Daoy (cell line): Measurements from ENCODE around the gene NUDCD2. TPM values are rescaled to one million over a fixed set of nuclear protein-coding genes. Genes with fewer than 3 reads are reported as not detected.

Source experiments
- DNase-seq: peaks from one replicate; pipeline ENCODE4 v3.0.0-alpha.2; 2015; ENCODE audit warnings: low read depth
- total RNA-seq: library from RNA; depleted of rRNA; stranded (reverse); fragments of >200 nt; shearing (Covaris generic); gene quantifications from 2 replicates; pipeline ENCODE4 v1.2.3, GENCODE V29; 2014; rRNA removed

NUDCD2 gene, protein sequence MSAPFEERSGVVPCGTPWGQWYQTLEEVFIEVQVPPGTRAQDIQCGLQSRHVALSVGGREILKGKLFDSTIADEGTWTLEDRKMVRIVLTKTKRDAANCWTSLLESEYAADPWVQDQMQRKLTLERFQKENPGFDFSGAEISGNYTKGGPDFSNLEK
- total RNA-seq: 11.4 and 14.0 TPM in 2 replicates

DNA sequence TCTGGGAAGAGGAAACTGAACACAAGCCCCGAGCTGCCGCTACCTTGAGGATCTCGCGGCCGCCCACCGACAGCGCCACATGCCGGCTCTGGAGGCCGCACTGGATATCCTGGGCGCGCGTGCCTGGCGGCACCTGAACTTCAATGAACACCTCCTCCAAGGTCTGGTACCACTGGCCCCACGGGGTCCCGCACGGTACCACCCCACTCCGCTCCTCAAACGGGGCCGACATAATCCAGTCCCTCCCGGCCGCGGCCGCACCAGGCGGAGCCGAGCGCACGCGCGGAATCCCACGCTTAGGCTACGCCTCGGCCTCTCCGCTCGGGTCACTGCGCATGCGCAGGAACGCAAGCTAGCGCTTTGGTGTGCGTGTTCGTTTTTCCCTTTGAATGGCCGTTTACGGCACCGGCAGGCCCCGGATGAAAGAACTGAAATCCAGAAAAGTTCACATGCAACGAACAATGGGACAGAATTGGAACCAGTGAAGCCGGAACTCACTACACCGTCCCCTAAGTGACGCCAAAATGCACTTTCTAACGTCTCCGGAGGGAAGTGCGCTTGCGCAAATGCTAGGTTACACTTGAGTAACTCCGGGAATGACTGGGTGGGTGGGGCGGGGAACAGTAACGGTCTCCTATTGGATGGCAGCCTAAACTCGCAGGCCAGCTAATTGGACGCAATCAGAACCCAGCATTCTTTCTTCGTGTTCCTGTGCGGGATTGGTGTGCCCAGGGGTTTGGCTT is at the start of gene NUDCD2:
TSS of gene NUDCD2 (minus strand) at position 284 of the 743 bp plus-strand sequence. CDS start at position 232, 52 bp downstream.
- DNase-seq: peak; percentile 98

DNA sequence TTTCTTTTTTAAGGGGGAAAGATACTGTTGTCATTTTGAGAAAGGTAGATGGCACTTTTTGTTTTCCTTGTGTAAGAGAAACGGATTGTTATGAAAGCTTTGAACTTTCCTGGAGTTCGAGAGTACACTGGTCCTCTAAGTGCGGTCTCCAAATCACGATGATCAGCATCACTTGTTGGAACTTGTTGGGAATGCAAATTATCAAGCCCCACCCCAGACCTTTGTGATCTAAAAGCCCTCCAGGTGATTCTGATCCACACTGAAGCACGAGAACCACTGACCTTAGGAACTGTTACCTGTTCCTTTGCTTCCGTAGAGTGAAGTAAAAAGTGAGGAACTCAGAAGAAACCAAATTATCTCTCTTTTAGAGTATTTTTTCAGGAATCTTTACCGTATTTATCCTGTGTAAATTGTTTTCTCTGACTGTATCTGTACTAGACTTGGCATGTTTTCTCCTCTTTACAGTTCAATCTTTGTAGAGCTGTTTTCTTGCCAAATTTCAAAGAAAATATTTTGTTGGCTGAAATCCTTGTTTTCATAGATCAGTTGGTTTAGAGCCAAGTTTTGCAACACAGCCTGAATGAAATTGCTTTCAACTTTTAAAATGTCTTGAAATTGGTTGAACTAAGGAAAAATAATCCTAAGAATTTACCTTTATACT is 49.5 kb upstream of the NUDCD2 start:
- peak; percentile 9 for DNase-seq

DNA sequence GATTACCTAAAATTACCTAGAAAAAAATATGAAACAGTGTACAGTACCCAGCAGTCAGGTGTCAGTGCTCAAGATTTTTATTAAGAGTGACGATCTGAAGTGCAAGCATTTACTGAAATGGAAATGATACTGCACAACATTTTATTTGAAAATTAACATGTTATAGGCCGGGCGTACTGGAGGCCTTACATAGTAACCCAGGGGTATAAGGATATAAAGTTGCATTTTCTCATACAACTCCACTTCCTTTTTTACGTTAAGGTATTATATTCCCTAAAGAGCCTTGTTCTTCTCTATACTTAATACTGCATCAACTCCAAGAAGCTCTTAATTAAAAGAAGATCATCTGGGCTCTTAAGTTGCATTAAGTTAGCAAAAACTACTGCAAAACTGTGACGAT is 48.9 kb upstream of the NUDCD2 start:
- DNase-seq: no peak

DNA sequence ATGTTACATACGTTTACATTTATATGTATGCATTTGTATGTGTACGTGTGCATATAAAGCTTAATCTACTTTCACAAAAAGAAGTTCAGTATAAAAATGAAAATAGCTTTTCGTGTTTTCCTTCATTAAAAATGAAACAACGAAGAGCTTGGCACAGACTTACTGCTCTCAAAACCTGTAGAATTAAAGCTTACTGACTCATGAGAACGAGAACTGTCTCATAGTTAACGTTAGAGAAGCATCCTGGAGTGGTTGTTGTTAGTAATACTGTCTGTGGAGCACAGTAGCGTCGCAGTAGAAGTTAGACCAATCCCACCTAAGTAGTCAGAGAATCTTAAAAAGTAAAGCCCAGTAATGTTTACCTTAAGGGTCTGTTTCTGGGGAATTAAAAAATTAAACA is 46.8 kb upstream of the NUDCD2 start:
- DNase-seq: peak; percentile 13

DNA sequence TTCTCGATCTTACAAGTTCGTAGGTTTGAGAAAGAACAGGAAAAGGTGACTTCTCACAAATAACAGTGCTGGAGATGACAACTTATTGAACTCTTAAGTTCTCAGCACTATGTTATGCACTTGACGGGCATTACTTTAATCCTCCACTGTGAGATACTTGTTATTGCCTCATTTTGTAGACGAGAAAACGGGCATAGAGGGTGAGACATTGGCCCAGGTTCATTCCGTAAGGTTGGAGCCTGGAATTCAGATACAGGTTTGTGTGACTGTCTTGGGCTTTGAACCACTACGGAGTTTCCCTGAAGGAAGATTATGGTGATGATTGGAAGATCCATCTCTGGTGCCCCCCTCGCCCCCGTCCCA is 46.2 kb upstream of the NUDCD2 start:
- no peak for DNase-seq

DNA sequence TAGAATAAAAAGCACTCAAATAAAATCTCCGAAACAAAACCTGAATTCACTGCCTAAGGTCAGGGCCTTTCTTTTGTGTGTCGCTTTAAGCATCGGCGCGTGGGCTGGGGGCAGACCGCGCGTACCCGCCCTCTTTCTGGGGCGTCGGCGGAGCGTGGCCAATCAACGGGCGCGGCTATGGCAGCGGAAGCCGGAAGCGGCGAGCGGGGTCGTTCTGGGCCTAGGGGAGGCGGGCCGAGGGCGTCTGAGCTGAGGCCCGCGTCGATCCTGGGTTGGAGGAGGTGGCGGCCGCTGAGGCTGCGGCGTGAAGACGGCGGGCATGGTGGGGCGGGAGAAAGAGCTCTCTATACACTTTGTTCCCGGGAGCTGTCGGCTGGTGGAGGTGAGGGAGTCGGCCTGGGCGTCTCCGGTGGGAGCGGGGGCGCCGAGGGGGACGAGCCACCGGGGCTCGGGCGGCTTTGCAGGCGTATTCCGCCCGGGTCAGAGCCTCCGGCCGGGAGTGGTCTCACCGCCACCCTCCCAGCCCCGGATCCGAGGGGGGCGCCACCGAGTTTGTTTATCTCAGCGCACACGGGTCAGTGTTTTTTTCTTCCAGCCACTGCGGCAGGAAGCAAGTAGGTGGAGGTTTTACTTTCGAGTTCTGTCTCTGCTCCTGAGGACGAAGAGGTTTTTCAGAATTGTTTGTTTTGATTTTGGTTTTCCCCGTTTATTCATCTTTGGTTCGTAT is 45.6 kb upstream of the NUDCD2 start, which contains the start of gene MAT2B:
TSS of gene MAT2B (plus strand) at position 252 of the 727 bp plus-strand sequence. CDS start at position 320, 68 bp downstream.
- DNase-seq: peak; percentile 99

DNA sequence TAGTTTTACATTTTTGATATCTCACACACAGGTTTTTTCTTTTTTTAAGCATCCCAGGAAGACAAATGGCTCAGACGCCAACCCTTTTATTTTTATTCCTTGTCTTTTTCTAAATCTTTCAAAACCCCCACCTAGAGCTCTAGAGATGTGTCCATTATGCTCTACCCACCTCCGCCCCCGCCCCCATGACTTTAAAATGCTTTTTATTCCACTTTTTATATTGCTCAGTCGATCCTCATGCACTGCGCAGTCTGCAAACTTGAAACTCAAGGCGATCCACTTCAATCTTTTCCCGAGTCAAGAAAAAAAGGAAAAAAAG is 45.1 kb upstream of the NUDCD2 start:
- DNase-seq: no peak

DNA sequence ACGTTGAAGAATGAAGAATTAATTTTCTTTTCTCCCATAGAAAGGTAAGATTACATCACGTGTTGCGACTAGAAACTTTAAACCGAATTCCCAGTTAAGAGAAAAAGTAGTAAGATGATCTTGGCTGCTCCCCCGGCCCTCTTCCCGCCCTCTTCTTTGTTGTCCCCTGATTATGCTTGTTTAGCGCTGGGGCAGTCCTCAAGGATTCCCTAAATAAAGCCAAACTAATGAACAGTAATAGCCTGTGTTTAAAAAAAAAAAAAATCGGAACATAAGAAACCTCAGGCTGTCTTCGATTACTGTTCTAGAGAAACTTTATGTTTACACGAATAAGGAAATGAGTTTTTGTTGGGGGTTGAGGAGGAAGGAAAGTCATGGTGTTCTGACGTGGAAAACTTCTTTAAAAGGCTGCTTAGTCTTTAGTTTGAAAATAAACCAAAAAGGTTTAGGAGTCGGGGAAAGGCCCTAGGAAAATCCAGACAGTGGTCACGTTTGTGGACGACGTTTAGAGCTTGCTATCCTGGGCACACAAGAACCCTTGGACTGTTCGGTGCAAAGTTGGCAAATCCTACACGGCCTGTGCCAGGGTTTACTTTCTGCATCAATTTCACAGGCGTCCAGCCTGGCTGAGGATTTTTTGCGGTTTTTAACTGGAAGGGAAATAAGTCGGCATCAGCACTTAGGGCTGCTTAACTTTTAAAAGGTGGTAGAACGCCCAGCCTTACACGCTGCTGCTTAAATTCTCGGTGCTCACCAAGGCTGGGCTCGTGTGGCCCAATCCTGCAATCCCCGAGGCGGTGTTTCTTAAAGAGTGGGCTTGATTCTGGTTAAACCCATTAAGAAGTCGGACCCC is 44.4 kb upstream of the NUDCD2 start:
- DNase-seq: peak; percentile 71

DNA sequence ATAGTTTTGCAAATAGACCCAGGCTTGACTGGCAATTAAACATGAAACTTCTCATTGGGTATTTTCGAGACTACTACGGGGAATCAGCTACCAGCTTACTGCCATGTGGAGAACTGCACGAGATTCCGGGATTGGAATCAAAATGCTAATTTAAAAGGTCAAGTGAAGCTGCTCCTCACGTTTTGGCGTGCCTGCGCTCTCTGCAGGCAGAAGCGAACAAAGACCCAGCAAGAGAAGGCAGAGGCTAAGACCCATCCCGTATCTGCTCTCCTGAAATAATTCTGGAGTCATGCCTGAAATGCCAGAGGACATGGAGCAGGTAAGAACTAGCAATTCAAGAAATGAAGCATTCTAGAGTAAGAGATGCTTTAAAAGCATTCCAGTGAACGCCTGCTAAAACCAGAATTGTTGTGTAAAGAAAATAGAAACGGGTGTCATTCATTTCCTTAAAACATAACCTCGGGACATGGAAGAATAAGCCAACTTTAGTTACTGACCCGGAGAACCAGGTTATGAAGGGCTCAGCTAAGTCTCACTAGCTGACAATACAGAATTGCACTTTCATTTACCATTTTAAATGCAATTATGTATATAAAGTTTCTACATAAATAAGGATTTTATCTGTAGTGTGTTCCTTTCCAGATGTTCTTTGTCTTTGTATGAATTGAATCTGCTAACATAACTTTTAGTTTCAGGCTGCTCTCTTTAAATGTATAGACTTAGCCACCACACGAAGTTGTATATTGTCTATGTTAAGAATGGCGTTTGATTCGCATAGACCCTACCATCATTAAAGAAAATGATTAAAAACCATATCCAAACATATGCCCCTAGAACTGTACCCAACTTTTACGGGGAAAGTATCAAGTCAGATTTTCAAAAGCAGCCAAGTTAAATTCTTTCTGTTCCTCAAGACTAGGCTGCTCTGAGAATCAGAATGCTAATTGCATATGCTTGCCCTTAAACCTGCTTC is 43.5 kb upstream of the NUDCD2 start:
- DNase-seq: peak; percentile 63

DNA sequence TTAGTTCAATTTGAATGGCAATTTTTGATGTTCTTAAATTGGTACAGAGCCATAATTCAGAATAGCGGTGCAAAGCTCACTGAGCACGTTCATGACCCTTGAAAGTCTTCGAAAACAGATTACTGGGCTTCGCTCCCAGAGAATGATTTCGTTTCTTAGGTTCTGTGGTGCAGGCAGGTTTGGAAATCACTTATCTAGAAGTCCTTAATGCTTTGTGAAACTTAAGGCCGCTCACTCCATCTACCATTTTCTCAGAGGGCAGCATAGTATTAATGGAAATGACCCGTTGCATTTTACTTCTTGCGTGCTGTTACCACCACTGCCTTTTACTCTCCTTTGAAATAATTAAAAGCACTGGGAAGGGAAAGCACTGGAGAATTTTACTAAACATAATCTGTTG is 42.6 kb upstream of the NUDCD2 start:
- no peak for DNase-seq

DNA sequence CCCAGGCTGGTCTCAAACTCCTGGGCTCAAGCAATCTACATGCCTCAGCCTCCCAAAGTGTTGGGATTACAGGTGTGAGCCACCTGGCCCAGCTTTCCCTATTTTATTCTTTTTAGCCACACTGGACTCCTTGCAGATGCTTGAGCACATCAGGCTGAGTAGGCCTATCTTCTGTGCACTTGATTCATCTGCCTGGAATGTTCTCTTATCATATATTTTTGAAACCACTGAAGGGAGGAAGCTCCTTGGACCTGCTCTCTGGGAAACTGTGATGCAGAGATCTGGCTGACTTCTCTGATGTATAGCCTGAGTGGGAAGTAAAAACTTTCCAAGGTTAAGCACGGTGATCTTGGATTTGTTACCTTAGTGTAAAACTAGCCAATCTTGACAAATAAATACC is 39.0 kb upstream of the NUDCD2 start:
- peak; percentile 34 for DNase-seq

DNA sequence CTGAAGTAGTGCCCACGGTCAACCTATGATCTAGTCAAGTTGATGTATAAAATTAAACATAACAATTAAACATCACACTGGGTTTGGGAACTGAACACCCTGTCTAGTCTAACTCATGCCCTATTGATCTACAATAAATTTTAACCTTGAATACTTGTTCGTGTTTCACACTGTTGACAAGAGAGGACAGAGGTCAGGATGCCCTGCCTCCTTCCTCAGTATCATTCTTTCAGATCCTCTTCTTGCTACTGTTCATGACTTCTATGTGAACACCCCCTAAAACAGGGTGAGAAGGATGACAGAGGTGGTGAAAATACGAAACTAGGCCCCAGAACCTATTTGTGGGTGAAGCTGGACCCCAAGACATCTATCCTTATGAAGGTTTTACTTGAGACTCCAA is 37.4 kb upstream of the NUDCD2 start:
- no peak for DNase-seq

DNA sequence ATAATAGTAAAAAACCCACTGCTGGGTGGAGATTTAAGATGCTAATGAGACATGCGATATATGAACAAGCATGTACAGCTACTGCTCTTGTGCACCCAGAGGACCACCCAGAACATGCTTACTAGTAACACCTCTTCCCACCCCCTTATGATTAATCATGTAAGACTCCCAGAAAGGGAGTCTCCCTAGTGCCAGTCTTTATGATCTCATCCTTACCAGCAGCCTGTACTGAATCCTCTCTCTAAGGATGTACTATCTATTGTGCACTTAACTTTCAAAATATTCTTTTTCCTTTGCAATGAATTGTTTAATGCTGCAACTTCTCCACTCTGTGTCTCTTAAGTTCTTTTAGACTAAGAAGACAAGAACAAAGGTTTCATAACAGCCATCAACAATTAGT is 36.4 kb upstream of the NUDCD2 start:
- DNase-seq: no peak

DNA sequence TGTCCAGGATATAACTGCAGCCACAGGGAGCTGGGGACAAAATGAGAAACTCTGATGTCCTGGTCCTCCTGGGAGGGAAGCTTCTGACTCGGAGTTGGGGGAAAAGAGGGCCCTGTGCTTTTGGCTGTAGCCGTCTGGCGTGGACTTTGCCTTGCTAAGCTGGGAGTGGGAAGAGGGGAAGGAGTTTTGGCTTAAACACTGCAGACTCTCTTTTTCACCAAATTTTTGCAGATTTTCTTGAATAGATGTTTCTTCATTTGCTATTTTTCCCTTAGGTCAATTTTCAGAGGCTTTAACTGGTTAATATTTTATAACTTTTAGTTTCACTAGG is 29.8 kb upstream of the NUDCD2 start:
- DNase-seq: no peak

DNA sequence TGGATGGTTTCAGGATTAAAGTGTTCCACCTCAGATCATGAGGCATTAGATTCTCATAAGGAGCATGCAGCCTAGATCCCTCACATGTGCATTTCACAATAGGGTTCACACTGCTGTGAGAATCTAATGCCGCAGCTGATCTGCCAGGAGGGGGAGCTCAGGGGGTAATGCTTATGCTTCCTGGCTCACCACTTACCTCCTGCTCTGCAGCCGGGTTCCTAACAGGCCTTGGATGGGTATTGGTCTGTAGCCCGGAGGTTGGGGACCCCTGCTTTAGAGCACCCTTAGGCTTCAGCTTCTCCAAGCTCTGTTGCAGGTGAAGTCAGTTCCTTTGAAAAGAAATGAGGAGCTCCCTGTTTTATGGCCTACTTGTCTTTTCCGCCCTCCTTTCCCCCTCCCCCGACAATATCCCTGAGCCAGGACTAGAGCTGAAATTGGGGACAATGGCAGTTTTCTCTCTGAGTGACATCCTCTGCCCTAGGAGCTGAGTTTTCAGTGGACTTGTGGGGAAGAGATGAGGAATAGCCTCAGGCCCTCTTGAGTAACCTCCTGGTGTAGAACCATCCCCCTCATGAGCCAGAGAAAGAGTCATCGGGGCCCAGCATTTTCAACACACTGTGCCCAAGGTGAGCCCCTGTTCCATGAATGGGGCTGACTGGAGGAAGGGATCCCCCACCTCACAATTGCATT is 29.3 kb upstream of the NUDCD2 start:
- no peak for DNase-seq

DNA sequence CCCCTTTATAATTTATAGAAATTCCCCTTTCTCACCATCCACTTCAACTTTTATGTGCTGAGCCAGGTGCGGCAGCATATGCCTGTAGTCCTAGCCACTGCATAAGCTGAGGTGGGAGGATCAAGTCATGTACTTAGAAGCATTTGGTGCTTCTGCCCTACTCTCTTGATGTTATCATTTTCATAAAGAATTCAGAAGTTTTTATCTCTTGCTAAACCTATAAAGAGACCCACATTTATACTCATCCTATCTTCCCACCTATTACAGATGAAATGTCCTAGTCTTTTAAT is 19.0 kb upstream of the NUDCD2 start:
- no peak for DNase-seq

DNA sequence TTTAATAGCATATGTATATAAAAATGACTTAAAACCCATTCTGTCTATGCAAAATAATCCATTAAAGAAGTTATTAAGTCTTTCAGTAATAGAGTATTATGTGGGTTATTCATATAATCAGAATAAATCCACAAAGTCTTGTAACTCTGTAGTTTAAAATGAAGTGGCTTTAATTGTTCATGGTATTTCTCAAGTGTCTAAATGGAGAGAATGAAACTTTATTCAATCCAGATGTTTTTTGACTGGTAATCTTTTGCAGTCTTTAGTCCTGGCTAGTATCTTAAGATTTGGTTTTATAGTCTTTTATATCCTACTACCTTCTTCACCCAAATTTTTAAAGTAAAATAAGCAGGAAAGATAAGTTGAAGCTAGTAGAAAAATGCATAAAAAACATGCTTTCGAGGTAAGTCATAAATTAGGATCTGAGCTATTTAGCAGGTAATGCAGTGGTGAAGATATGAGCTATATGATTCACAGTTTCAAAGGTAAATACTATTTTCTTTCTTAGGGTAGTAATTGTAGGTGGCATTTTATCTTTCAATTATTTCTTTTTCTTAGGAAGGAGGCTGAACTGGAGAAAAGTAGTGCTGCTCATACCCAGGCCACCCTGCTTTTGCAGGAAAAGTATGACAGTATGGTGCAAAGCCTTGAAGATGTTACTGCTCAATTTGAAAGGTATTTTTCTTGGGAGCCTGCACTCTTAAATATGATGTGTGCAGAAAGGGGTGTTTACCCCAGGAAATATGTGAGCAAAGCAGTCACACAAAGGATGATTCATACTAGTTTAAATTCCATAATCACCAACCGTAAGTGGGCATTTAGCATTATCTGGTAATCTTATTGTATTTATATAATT is 18.5 kb upstream of the NUDCD2 start:
- DNase-seq: peak; percentile 11

DNA sequence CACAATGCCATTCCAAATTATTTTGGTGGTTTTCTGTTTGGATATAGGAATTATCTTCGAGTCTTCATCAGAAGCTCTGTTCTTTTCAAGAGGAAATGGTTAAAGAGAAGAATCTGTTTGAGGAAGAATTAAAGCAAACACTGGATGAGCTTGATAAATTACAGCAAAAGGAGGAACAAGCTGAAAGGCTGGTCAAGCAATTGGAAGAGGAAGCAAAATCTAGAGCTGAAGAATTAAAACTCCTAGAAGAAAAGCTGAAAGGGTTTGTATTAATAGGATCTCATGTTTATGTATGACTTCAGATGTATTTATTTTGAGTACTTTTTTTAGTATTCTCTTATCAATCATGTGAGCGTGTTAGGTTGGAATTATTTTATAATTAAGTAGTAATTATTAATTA is 15.5 kb upstream of the NUDCD2 start:
- DNase-seq: no peak

DNA sequence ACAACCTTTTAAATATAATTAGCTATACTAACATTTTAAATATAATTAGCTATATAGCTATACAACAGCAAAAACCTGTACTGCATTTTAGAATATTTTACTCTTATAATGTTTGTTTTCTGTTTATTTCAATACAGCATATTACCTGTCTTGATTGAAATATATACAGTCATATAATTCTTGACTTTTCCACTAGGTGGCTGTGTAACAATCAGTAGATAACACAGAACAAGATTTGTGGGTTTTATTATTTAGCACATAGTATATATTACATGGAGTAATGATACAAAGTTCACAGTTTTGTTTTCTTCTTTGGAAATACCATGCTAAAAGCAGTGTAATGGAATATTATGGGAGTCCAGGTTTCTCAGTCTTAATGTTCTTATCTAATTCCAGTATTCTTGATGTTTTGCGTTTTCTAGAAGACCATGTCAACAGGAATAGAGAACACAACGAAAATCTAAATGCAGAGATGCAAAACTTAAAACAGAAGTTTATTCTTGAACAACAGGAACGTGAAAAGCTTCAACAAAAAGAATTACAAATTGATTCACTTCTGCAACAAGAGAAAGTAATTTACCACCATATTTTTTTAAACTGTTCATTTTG is 13.8 kb upstream of the NUDCD2 start:
- no peak for DNase-seq
